H9 (cell line): ENCODE data around the gene RAF1. TPM values are rescaled to one million over a fixed set of nuclear protein-coding genes. Genes with fewer than 3 reads are reported as not detected.

ENCODE experiments used
- DNase-seq: peaks from one replicate; pipeline ENCODE4 v3.0.0-alpha.2; 2017
- H2AFZ ChIP-seq: one replicate; pipeline ENCODE4 v1.6.1; 2013; ENCODE audit warnings: mild to moderate bottlenecking, low read length, control low read depth, moderate library complexity
- H2AK5ac ChIP-seq: 2 replicates; pipeline ENCODE4 v1.6.1; 2013; ENCODE audit warnings: low read length, control low read depth, mixed read lengths; ENCODE audit not compliant: insufficient read length
- H2BK120ac ChIP-seq: one replicate; pipeline ENCODE4 v1.6.1; 2013; ENCODE audit warnings: low read depth, mild to moderate bottlenecking, low read length, control low read depth, inconsistent platforms; ENCODE audit not compliant: poor library complexity, severe bottlenecking
- H2BK12ac ChIP-seq: 2 replicates; pipeline ENCODE4 v1.6.1; 2013; ENCODE audit warnings: low read length, control low read depth, mixed read lengths, low read depth; ENCODE audit not compliant: insufficient read length
- H2BK15ac ChIP-seq: 2 replicates; pipeline ENCODE4 v1.6.1; 2013; ENCODE audit warnings: low read depth, low read length, control low read depth
- H2BK20ac ChIP-seq: one replicate; pipeline ENCODE4 v1.6.1; 2013; ENCODE audit warnings: low read depth, mild to moderate bottlenecking, low read length, control low read depth, inconsistent platforms; ENCODE audit not compliant: poor library complexity, severe bottlenecking
- H2BK5ac ChIP-seq: 2 replicates; pipeline ENCODE4 v1.6.1; 2013; ENCODE audit warnings: low read length, control low read depth, mixed read lengths; ENCODE audit not compliant: insufficient read length
- H3K14ac ChIP-seq: 2 replicates; pipeline ENCODE4 v1.6.1; 2013; ENCODE audit warnings: low read length, control low read depth; ENCODE audit not compliant: insufficient read depth
- H3K18ac ChIP-seq: 2 replicates; pipeline ENCODE4 v1.6.1; 2013; ENCODE audit warnings: low read depth, mild to moderate bottlenecking, mixed read lengths, low read length, control low read depth; ENCODE audit not compliant: insufficient read length
- H3K23ac ChIP-seq: 2 replicates; pipeline ENCODE4 v1.6.1; 2013; ENCODE audit warnings: low read length, control low read depth, mixed read lengths, low read depth; ENCODE audit not compliant: insufficient read length
- H3K23me2 ChIP-seq: 2 replicates; pipeline ENCODE4 v1.6.1; 2013; ENCODE audit warnings: low read depth, mild to moderate bottlenecking, mixed read lengths, low read length, control low read depth; ENCODE audit not compliant: insufficient read length, poor library complexity, severe bottlenecking
- H3K27ac ChIP-seq: 2 replicates; pipeline ENCODE4 v1.5.1; 2013; ENCODE audit warnings: low read length, control low read depth, mixed read lengths, low read depth; ENCODE audit not compliant: insufficient read length
- H3K27me3 ChIP-seq: 2 replicates; pipeline ENCODE4 v1.6.1; 2013; ENCODE audit warnings: low read length, control low read depth, inconsistent platforms; ENCODE audit not compliant: insufficient read depth
- H3K4ac ChIP-seq: 2 replicates; pipeline ENCODE4 v1.6.1; 2013; ENCODE audit warnings: low read depth, mild to moderate bottlenecking, control low read depth, inconsistent platforms, low read length, moderate library complexity
- H3K4me1 ChIP-seq: 2 replicates; pipeline ENCODE4 v1.6.1; 2013; ENCODE audit warnings: low read length, control low read depth, inconsistent platforms; ENCODE audit not compliant: insufficient read depth
- H3K4me2 ChIP-seq: 2 replicates; pipeline ENCODE4 v1.6.1; 2013; ENCODE audit warnings: low read length, control low read depth, mixed read lengths; ENCODE audit not compliant: insufficient read length, insufficient read depth
- H3K56ac ChIP-seq: 2 replicates; pipeline ENCODE4 v1.6.1; 2013; ENCODE audit warnings: low read depth, mild to moderate bottlenecking, mixed read lengths, low read length, control low read depth; ENCODE audit not compliant: insufficient read length
- H3K79me1 ChIP-seq: 2 replicates; pipeline ENCODE4 v1.6.1; 2013; ENCODE audit warnings: low read depth, mild to moderate bottlenecking, moderate library complexity, low read length, control low read depth, inconsistent platforms; ENCODE audit not compliant: insufficient read depth, poor library complexity, severe bottlenecking
- H3K79me2 ChIP-seq: 2 replicates; pipeline ENCODE4 v1.6.1; 2013; ENCODE audit warnings: low read length, control low read depth, inconsistent platforms; ENCODE audit not compliant: insufficient read depth
- H3K9ac ChIP-seq: 2 replicates; pipeline ENCODE4 v1.6.1; 2013; ENCODE audit warnings: low read length, control low read depth, mixed read lengths; ENCODE audit not compliant: insufficient read length; ENCODE audit errors: extremely low read depth
- H3K9me3 ChIP-seq: one replicate; pipeline ENCODE4 v1.6.1; 2013; ENCODE audit warnings: low read depth, low read length, inconsistent platforms; ENCODE audit not compliant: control insufficient read depth
- H3T11ph ChIP-seq: one replicate; pipeline ENCODE4 v1.6.1; 2013; ENCODE audit warnings: mild to moderate bottlenecking, low read length, control low read depth, inconsistent platforms
- H4K20me1 ChIP-seq: one replicate; pipeline ENCODE4 v1.6.1; 2013; ENCODE audit not compliant: control insufficient read depth, insufficient read length, insufficient read depth
- H4K5ac ChIP-seq: 2 replicates; pipeline ENCODE4 v1.6.1; 2013; ENCODE audit warnings: low read depth, mild to moderate bottlenecking, mixed read lengths, low read length, control low read depth; ENCODE audit not compliant: insufficient read length
- H4K8ac ChIP-seq: replicated peaks from 2 replicates; pipeline ENCODE4 v1.6.1; 2013; ENCODE audit warnings: low read length, control low read depth, mixed read lengths, low read depth; ENCODE audit not compliant: insufficient read length
- H4K91ac ChIP-seq: 2 replicates; pipeline ENCODE4 v1.6.1; 2013; ENCODE audit warnings: low read depth, mild to moderate bottlenecking, moderate library complexity, mixed read lengths, low read length, control low read depth; ENCODE audit not compliant: insufficient read length
- H3K27ac Mint-ChIP-seq, 3 experiments: 2 replicates in 2 of 3; 3 replicates in 1 of 3; pipeline ENCODE4 v1.8.0; 2020 to 2021; ENCODE audit warnings: mixed read lengths in 3 of 3, mild to moderate bottlenecking in 1 of 3, moderate library complexity in 1 of 3
- H3K27me3 Mint-ChIP-seq: 2 replicates; pipeline ENCODE4 v1.8.0; 2021; ENCODE audit warnings: low read depth, mild to moderate bottlenecking, moderate library complexity, mixed read lengths
- H3K36me3 Mint-ChIP-seq, 3 experiments: 2 replicates in 2 of 3; 3 replicates in 1 of 3; pipeline ENCODE4 v1.8.0; 2020 to 2021; ENCODE audit warnings: low read depth in 3 of 3, mixed read lengths in 3 of 3; ENCODE audit not compliant: insufficient read depth in 1 of 3
- H3K4me1 Mint-ChIP-seq, 2 experiments: 2 replicates each; pipeline ENCODE4 v1.8.0; 2020; ENCODE audit warnings: mixed read lengths in 2 of 2
- H3K4me3 Mint-ChIP-seq, 2 experiments: 2 replicates in 1 of 2; 3 replicates in 1 of 2; pipeline ENCODE4 v1.8.0; 2020 to 2021; ENCODE audit warnings: mild to moderate bottlenecking in 2 of 2, mixed read lengths in 2 of 2, moderate library complexity in 1 of 2
- H3K9me3 Mint-ChIP-seq, 2 experiments: 2 replicates in 1 of 2; 3 replicates in 1 of 2; pipeline ENCODE4 v1.8.0; 2020; ENCODE audit warnings: mild to moderate bottlenecking in 2 of 2, mixed read lengths in 2 of 2, moderate library complexity in 1 of 2
- CTCF ChIP-seq: fragments of 200-600 bp; sonication (generic); conservative IDR thresholded peaks from 3 replicates; pipeline ENCODE4 v1.8.0; 2021; ENCODE audit warnings: antibody characterized with exemption, mild to moderate bottlenecking
- WGBS: extraction: QIAGEN DNeasy Blood & Tissue Kit; methylation state at CpG from one replicate; pipeline ENCODE4 v1.1.7; 2013; ENCODE audit warnings: missing lambda C conversion rate, low lambda C conversion rate, mixed read lengths; ENCODE audit not compliant: insufficient read length; ENCODE audit errors: extremely low coverage; 5-methylcytosine and 5-hydroxymethylcytosine counted together
- total RNA-seq: library from RNA; stranded (reverse); gene quantifications from 2 replicates; pipeline ENCODE4 v1.2.1, GENCODE V29; 2021

The RAF1 gene
- total RNA-seq, 1 experiment from 2014 or later: 112 TPM

GRCh38 chr3:12560505-12561190 is 103.3 kb downstream of the RAF1 start:
- Mint-ChIP-seq H3K27me3 (no peaks in the 10 kb centered on the region), H3K4me3 (no peak overlapping the region), H3K27ac (0 out of 7 replicates have a peak overlapping the region, but pooled peaks of 2 of the 3 experiments have one; percentile 3 to 19), H3K36me3 (no peaks in the 10 kb centered on the region), H3K4me1 (peaks cover 56 to 61% of the 10 kb centered on the region in 2 experiments), H3K9me3 (no peaks in the 10 kb centered on the region)
- Histone ChIP-seq H3K79me1 (peaks cover 19% of the 10 kb centered on the region), H3K14ac (no peak overlapping the region), H2BK12ac (no peak overlapping the region), H2BK5ac (no peak overlapping the region), H4K5ac (no peak overlapping the region), H3K9me3 (no peaks in the 10 kb centered on the region), H2BK15ac (no peak overlapping the region), H4K8ac (no peak overlapping the region), H3T11ph (no peak overlapping the region), H3K27me3 (no peaks in the 10 kb centered on the region), H3K23ac (no peak overlapping the region), H3K9ac (no peak overlapping the region), H3K18ac (no peak overlapping the region), H2AFZ (no peak overlapping the region), H3K56ac (no peak overlapping the region), H2AK5ac (no peak overlapping the region), H3K4ac (no peak overlapping the region), H3K23me2 (peaks cover 6% of the 10 kb centered on the region), H3K4me1 (no peaks in the 10 kb centered on the region), H2BK120ac (no peak overlapping the region), H4K20me1 (no peaks in the 10 kb centered on the region), H3K79me2 (peaks cover 51% of the 10 kb centered on the region; the same call in 1 of the 2 replicates), H2BK20ac (no peak overlapping the region), H3K27ac (no peak overlapping the region), H4K91ac (no peak overlapping the region), H3K4me2 (no peak overlapping the region)
- DNase-seq: no peak
- no CpG with 5 or more reads among the region's 5 CpGs for WGBS
- TF ChIP-seq CTCF: no peak
